Activated naive CD4-positive, alpha-beta T cell treated with anti-CD3 and anti-CD28 coated beads, Interleukin-2, amount 50 U/mL, for 72 hours (primary cell): ENCODE results near the gene FKRP. TPM values are rescaled to one million over a fixed set of nuclear protein-coding genes. Genes with fewer than 3 reads are reported as not detected.
"Not testable (repeated sequence)": the region's sequence is repeated elsewhere in the genome, so short reads cannot be mapped to it uniquely, and the experiment has no call there.

Source experiments
- ATAC-seq, 2 donors: fragments of 150-1000 bp; cut with Tn5 transposase; 2 replicates each; pipeline ENCODE4 v1.10.0; 2021; ENCODE audit warnings: mild to moderate bottlenecking in 2 of 2, moderate library complexity in 2 of 2
- DNase-seq, 2 donors: peaks; one replicate each; pipeline ENCODE4 v3.0.0; 2021 to 2022; ENCODE audit warnings: low spot score in 2 of 2
- H3K27ac Mint-ChIP-seq, 2 donors: one replicate each; pipeline ENCODE4 v1.8.0; 2022; ENCODE audit warnings: mild to moderate bottlenecking in 2 of 2, mixed read lengths in 2 of 2
- H3K36me3 Mint-ChIP-seq, 2 donors: one replicate each; pipeline ENCODE4 v1.8.0; 2022; ENCODE audit warnings: mixed read lengths in 2 of 2
- H3K9me3 Mint-ChIP-seq, 2 donors: one replicate each; pipeline ENCODE4 v1.8.0; 2022; ENCODE audit warnings: mixed read lengths in 2 of 2
- total RNA-seq, 2 donors: library from RNA; stranded (reverse); gene quantifications; one replicate each; pipeline ENCODE4 v1.2.3, GENCODE V29; 2022

The FKRP gene
- total RNA-seq, 2 donors from 2014 or later, result 2.8 to 9.7 TPM

- peak; percentile 37 to 38 for ATAC-seq
These were observed 38.6 kb downstream of the FKRP start for GRCh38 chr19:46784262-46785053.

GRCh38 chr19:46785054-46785979 is 39.5 kb downstream of the FKRP start:
- peak overlapping the region; percentile 98 to 99 for H3K27ac Mint-ChIP-seq
- DNase-seq (no peak), ATAC-seq (no peak)
- H3K9me3 Mint-ChIP-seq, result peaks cover 0 to 4% of the 10 kb centered on the region in 2 donors
- peaks cover 60 to 63% of the 10 kb centered on the region in 2 donors for H3K36me3 Mint-ChIP-seq

More at GRCh38 chr19:46784262-46785053, 38.6 kb downstream of the FKRP start:
- H3K9me3 Mint-ChIP-seq, result peaks cover 0 to 3% of the 10 kb centered on the region in 2 donors
- peak overlapping the region; percentile 98 to 99 for H3K27ac Mint-ChIP-seq
- peak; percentile 65 to 67 for DNase-seq
- peaks cover 60 to 63% of the 10 kb centered on the region in 2 donors for H3K36me3 Mint-ChIP-seq

- no peak for DNase-seq
- H3K9me3 Mint-ChIP-seq, result peaks cover 0 to 4% of the 10 kb centered on the region in 2 donors
- no peak for ATAC-seq
- peaks cover 60 to 63% of the 10 kb centered on the region in 2 donors for H3K36me3 Mint-ChIP-seq
- peak overlapping the region; percentile 98 to 99 for H3K27ac Mint-ChIP-seq
These were observed 40.1 kb downstream of the FKRP start for GRCh38 chr19:46785980-46786235.

- Mint-ChIP-seq H3K27ac (peak overlapping the region; percentile 98 to 99), H3K9me3 (peaks cover 0 to 4% of the 10 kb centered on the region in 2 donors), H3K36me3 (peaks cover 59 to 60% of the 10 kb centered on the region in 2 donors)
- DNase-seq, result peak; percentile 76 to 87
- peak; percentile 67 to 72 for ATAC-seq
These were observed 40.6 kb downstream of the FKRP start for GRCh38 chr19:46786236-46787039.

- Mint-ChIP-seq H3K27ac (peak overlapping the region; percentile 98 to 99), H3K9me3 (peaks cover 0 to 4% of the 10 kb centered on the region in 2 donors), H3K36me3 (peaks cover 54 to 55% of the 10 kb centered on the region in 2 donors)
- ATAC-seq (no peak), DNase-seq (no peak)
These were observed 41.1 kb downstream of the FKRP start for GRCh38 chr19:46787040-46787330.

- DNase-seq, result peak; percentile 46 to 66
- no peak for ATAC-seq
- H3K9me3 Mint-ChIP-seq, result peaks cover 0 to 4% of the 10 kb centered on the region in 2 donors
- H3K36me3 Mint-ChIP-seq, result peaks cover 49 to 50% of the 10 kb centered on the region in 2 donors
- H3K27ac Mint-ChIP-seq, result peak overlapping the region; percentile 98 to 99
These were observed 41.7 kb downstream of the FKRP start for GRCh38 chr19:46787331-46788261.

GRCh38 chr19:46788262-46788967 is 42.6 kb downstream of the FKRP start, which contains the start of gene SLC1A5:
Gene SLC1A5 (minus strand): TSS chr19:46788594. CDS start chr19:46787965, 629 bp downstream.
- peak; percentile 78 to 81 for ATAC-seq
- H3K9me3 Mint-ChIP-seq, result peaks cover 0 to 4% of the 10 kb centered on the region in 2 donors
- peaks cover 40 to 44% of the 10 kb centered on the region in 2 donors for H3K36me3 Mint-ChIP-seq
- DNase-seq, result peak; percentile 97 to 99
- H3K27ac Mint-ChIP-seq, result peak within 1 kb of the TSS; percentile 96 to 98

- peaks cover 0 to 4% of the 10 kb centered on the region in 2 donors for H3K9me3 Mint-ChIP-seq
- DNase-seq, result no peak
- ATAC-seq, result no peak
- H3K36me3 Mint-ChIP-seq, result peaks cover 35 to 41% of the 10 kb centered on the region in 2 donors
- H3K27ac Mint-ChIP-seq, result peak overlapping the region; percentile 96 to 98
These were observed 43.1 kb downstream of the FKRP start for GRCh38 chr19:46788968-46789338.

- Mint-ChIP-seq H3K36me3 (peaks cover 31 to 37% of the 10 kb centered on the region in 2 donors), H3K9me3 (peaks cover 0 to 4% of the 10 kb centered on the region in 2 donors), H3K27ac (peak overlapping the region in 1 of 2 donors; percentile 98)
- ATAC-seq, result no peak
- no peak for DNase-seq
These were observed 43.5 kb downstream of the FKRP start for GRCh38 chr19:46789371-46789770.

GRCh38 chr19:46791944-46792343 is 46.1 kb downstream of the FKRP start:
- peak in 1 of 2 donors; percentile 35 for ATAC-seq
- Mint-ChIP-seq H3K9me3 (peaks cover 0 to 4% of the 10 kb centered on the region in 2 donors), H3K27ac (peak overlapping the region; percentile 71 to 77), H3K36me3 (peaks cover 5 to 11% of the 10 kb centered on the region in 2 donors)
- DNase-seq, result no peak

- Mint-ChIP-seq H3K27ac (no peak overlapping the region), H3K36me3 (no peaks in the 10 kb centered on the region), H3K9me3 (no peaks in the 10 kb centered on the region)
- DNase-seq (no peak), ATAC-seq (no peak)
These were observed 52.0 kb downstream of the FKRP start for GRCh38 chr19:46797881-46798280.

GRCh38 chr19:46798713-46799112 is 52.9 kb downstream of the FKRP start:
- Mint-ChIP-seq H3K9me3 (no peaks in the 10 kb centered on the region), H3K27ac (no peak overlapping the region), H3K36me3 (no peaks in the 10 kb centered on the region)
- DNase-seq (no peak), ATAC-seq (no peak)

GRCh38 chr19:46802152-46802551 is 56.3 kb downstream of the FKRP start:
- no peak for DNase-seq
- H3K9me3 Mint-ChIP-seq, result no peaks in the 10 kb centered on the region
- no peaks in the 10 kb centered on the region for H3K36me3 Mint-ChIP-seq
- no peak for ATAC-seq
- H3K27ac Mint-ChIP-seq, result no peak overlapping the region

GRCh38 chr19:46803555-46803954 is 57.7 kb downstream of the FKRP start:
- Mint-ChIP-seq H3K9me3 (no peaks in the 10 kb centered on the region), H3K36me3 (no peaks in the 10 kb centered on the region), H3K27ac (no peak overlapping the region)
- DNase-seq, result no peak
- ATAC-seq, result no peak

GRCh38 chr19:46804432-46804831 is 58.6 kb downstream of the FKRP start:
- ATAC-seq, H3K27ac Mint-ChIP-seq, H3K36me3 Mint-ChIP-seq, H3K9me3 Mint-ChIP-seq, DNase-seq: not testable (repeated sequence)
